A673 (cell line): ENCODE measurements around the gene ARPC1A. TPM values are rescaled to one million over a fixed set of nuclear protein-coding genes. Genes with fewer than 3 reads are reported as not detected.
A peak's percentile ranks its signal among the peaks of the same experiment; 100 is the strongest.

Experiments
- BruUV-seq: library from RNA; stranded (reverse); fragments of 400-500 nt; replicated peaks from 2 replicates; lab custom pipeline; 2021; lab: Mats Ljungman, UMichigan
- CTCF ChIA-PET: fragments of 300-600 bp; sonication (Branson Sonifier 250); formaldehyde crosslinking; loops from one replicate; lab custom pipeline; 2022; ENCODE audit warnings: antibody characterized with exemption; lab: Charles Lee
- POLR2A ChIA-PET: fragments of 300-600 bp; sonication (Branson Sonifier 250); formaldehyde crosslinking; loops from one replicate; lab custom pipeline; 2022; ENCODE audit warnings: antibody characterized with exemption; ENCODE audit not compliant: low non-redundant PET; lab: Charles Lee
- DNase-seq: peaks from one replicate; pipeline ENCODE4 v3.0.0-alpha.2; 2015; ENCODE audit warnings: low spot score
- H3K27ac ChIP-seq: fragments of 200-600 bp; sonication (generic); 2 replicates; pipeline ENCODE4 v1.5.1; 2016; ENCODE audit warnings: mixed run types, low read depth, mild to moderate bottlenecking, mixed read lengths, antibody characterized with exemption, low read length; ENCODE audit not compliant: poor library complexity, severe bottlenecking
- H3K27me3 ChIP-seq: fragments of 200-600 bp; sonication (generic); replicated peaks from 2 replicates; pipeline ENCODE4 v1.6.1; 2017; ENCODE audit warnings: mixed run types, low read depth, mild to moderate bottlenecking, mixed read lengths, antibody characterized with exemption, low read length; ENCODE audit not compliant: insufficient read depth, poor library complexity
- H3K36me3 ChIP-seq: fragments of 200-600 bp; sonication (generic); 2 replicates; pipeline ENCODE4 v1.6.1; 2016; ENCODE audit warnings: mixed run types, mild to moderate bottlenecking, mixed read lengths, antibody characterized with exemption, low read length; ENCODE audit not compliant: insufficient read depth, poor library complexity, severe bottlenecking
- H3K4me1 ChIP-seq: fragments of 200-600 bp; sonication (generic); 2 replicates; pipeline ENCODE4 v1.6.1; 2017; ENCODE audit warnings: mixed run types, mild to moderate bottlenecking, mixed read lengths, antibody characterized with exemption, low read length; ENCODE audit not compliant: insufficient read depth, poor library complexity, severe bottlenecking
- H3K4me3 ChIP-seq: fragments of 200-600 bp; sonication (generic); 2 replicates; pipeline ENCODE4 v1.5.1; 2016; ENCODE audit warnings: low read depth, mixed run types, mild to moderate bottlenecking, mixed read lengths, low read length; ENCODE audit not compliant: poor library complexity, severe bottlenecking
- H3K9me3 ChIP-seq: fragments of 200-600 bp; sonication (generic); 2 replicates; pipeline ENCODE4 v1.6.1; 2016; ENCODE audit warnings: mixed run types, low read depth, mild to moderate bottlenecking, mixed read lengths, antibody characterized with exemption, low read length; ENCODE audit not compliant: poor library complexity, severe bottlenecking
- EZH2 ChIP-seq: fragments of 200-600 bp; sonication (generic); IDR thresholded peaks from 2 replicates; pipeline ENCODE4 v1.6.1; 2017; ENCODE audit warnings: borderline replicate concordance, low read depth, mild to moderate bottlenecking, mixed read lengths, antibody characterized with exemption, low read length; ENCODE audit not compliant: poor library complexity, severe bottlenecking
- intact Hi-C: fragments of 100-400 bp; cut with micrococcal nuclease; formaldehyde crosslinking; loops from one replicate; pipeline ENCODE4 v1.10.0; 2022; ENCODE audit not compliant: unreplicated experiment
- total RNA-seq: library from RNA; stranded (reverse); gene quantifications from 2 replicates; pipeline ENCODE4 v1.2.3, GENCODE V29; 2021
- TF ChIP-seq, protein P1 (sequence below): fragments of 300-800, 200-600 bp; sonication (generic); conservative IDR thresholded peaks from 2 replicates; pipeline ENCODE4 v1.5.1; 2017; ENCODE audit warnings: low read depth, mild to moderate bottlenecking, antibody characterized with exemption, low read length, moderate library complexity, mixed read lengths

ARPC1A gene
- total RNA-seq, 1 experiment from 2014 or later, result 167 TPM

DNA sequence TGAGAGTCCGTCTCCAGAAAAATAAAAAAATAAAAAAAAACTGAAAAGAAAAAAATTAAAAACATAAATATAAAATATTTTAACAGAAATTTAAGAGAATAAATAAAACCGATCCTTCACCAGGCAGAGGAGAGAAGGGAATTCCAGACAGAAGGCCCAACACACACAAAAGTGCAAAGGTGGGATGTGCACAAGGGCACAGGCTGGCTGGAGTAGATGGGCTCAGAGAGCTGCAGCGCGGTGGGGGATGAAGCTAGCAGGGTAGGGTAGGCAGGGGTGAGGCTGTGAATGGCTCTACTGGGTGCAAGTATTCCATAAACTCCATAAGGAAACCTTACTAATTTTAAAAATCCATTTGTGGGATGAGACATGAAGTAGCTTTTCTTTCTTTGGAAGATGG lies 15.7 kb upstream of the ARPC1A start:
- DNase-seq, result no peak
- TF ChIP-seq EZH2, result no peak
- TF ChIP-seq, protein P1, sequence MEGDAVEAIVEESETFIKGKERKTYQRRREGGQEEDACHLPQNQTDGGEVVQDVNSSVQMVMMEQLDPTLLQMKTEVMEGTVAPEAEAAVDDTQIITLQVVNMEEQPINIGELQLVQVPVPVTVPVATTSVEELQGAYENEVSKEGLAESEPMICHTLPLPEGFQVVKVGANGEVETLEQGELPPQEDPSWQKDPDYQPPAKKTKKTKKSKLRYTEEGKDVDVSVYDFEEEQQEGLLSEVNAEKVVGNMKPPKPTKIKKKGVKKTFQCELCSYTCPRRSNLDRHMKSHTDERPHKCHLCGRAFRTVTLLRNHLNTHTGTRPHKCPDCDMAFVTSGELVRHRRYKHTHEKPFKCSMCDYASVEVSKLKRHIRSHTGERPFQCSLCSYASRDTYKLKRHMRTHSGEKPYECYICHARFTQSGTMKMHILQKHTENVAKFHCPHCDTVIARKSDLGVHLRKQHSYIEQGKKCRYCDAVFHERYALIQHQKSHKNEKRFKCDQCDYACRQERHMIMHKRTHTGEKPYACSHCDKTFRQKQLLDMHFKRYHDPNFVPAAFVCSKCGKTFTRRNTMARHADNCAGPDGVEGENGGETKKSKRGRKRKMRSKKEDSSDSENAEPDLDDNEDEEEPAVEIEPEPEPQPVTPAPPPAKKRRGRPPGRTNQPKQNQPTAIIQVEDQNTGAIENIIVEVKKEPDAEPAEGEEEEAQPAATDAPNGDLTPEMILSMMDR, result no peak
- Histone ChIP-seq H3K27ac (no peak overlapping the region), H3K4me1 (no peaks in the 10 kb centered on the region), H3K36me3 (no peaks in the 10 kb centered on the region), H3K27me3 (no peaks in the 10 kb centered on the region), H3K9me3 (no peaks in the 10 kb centered on the region), H3K4me3 (no peak overlapping the region)
- CTCF ChIA-PET, result interaction anchor here (1.1 kb wide), 1 partner anchor 270 kb away, joined by 6 read pairs; no protein-coding TSS in a partner anchor
- BruUV-seq, result no TSS peak
- POLR2A ChIA-PET, result no interaction called here
- intact Hi-C loops, result no loop called here

DNA sequence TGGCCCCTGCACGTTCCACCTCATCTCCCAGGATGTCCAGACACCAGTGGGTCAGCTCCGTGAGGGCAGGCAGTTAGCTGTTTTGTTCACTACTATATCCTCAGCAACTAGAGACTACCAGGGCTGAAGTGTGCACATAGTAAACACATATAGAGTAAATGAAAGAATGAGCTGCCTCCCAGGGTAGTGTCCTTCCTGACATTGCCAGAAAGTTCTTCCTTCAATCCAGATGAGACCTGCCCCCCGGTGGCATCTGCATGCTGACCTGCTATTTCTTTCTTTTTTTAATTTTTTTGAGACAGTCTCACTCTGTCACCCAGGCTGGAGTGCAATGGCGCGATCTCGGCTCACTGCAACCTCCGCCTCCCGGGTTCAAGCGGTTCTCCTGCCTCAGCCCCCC lies 14.0 kb upstream of the ARPC1A start:
- Histone ChIP-seq H3K9me3 (no peaks in the 10 kb centered on the region), H3K4me1 (no peaks in the 10 kb centered on the region), H3K27ac (no peak overlapping the region), H3K27me3 (no peaks in the 10 kb centered on the region), H3K36me3 (no peaks in the 10 kb centered on the region), H3K4me3 (no peak overlapping the region)
- POLR2A ChIA-PET, result no interaction called here
- TF ChIP-seq EZH2, result no peak
- TF ChIP-seq, protein P1, result no peak
- no TSS peak for BruUV-seq
- DNase-seq, result no peak
- CTCF ChIA-PET, result no interaction called here
- intact Hi-C loops, result no loop called here

DNA sequence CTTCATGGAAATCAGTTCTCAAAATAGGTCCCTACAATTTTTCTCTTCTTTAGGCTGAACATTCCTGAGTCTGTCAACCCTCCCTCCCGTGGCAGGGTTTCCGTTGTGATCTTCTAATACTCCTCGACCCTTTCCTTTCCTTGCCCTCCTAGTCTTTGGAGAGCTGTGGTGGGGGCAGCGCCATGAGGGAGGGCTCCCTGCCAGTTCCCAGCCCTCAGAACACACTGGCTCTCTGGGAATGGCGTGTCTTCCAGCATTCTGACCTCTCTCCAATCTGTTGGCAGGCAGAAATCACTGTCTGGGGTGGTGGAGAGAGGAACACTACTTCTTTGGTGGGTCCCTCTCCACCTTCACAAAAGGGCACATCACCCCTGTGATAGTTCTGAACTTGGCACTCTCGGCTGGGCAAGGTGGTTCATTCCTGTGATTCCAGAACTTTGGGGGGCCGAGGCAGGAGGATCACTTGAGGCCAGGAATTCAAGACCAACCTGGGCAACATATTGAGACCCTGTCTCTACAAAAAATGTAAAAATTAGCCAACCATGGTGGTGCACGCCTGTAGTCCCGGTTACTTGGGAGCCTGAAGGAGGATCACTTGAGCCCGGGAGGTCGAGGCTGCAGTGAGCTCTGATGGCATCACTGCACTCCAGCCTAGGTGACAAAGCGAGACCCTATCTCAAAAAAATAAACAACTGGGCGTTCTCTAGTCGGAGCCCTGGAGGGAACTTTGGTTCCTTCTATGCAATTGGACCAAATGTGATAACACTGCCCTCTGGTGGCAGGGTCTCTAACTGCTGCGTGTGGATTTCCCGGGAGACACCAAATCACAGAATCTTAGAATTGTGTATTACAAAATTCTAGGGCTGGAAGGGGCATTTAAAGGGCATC lies 13.1 kb upstream of the ARPC1A start:
- BruUV-seq, result no TSS peak
- intact Hi-C loops, result loop anchor here (1.0 kb wide), 1 partner anchor 272 kb away; no protein-coding TSS in a partner anchor
- ChIA-PET POLR2A (no interaction called here), CTCF (no interaction called here)
- Histone ChIP-seq H3K9me3 (no peaks in the 10 kb centered on the region), H3K36me3 (no peaks in the 10 kb centered on the region), H3K27me3 (no peaks in the 10 kb centered on the region), H3K4me1 (no peaks in the 10 kb centered on the region), H3K27ac (no peak overlapping the region), H3K4me3 (no peak overlapping the region)
- TF ChIP-seq EZH2, result no peak
- TF ChIP-seq, protein P1, result peak; percentile 90
- DNase-seq, result peak; percentile 79
